GM12801 (cell line): ENCODE results near the gene YPEL1.

Experiments used
- CTCF ChIP-seq: IDR thresholded peaks from one replicate; pipeline ENCODE4 v1.5.1; 2011; ENCODE audit warnings: control low read depth; ENCODE audit not compliant: insufficient read length; ENCODE audit errors: extremely low read depth

YPEL1 gene

DNA sequence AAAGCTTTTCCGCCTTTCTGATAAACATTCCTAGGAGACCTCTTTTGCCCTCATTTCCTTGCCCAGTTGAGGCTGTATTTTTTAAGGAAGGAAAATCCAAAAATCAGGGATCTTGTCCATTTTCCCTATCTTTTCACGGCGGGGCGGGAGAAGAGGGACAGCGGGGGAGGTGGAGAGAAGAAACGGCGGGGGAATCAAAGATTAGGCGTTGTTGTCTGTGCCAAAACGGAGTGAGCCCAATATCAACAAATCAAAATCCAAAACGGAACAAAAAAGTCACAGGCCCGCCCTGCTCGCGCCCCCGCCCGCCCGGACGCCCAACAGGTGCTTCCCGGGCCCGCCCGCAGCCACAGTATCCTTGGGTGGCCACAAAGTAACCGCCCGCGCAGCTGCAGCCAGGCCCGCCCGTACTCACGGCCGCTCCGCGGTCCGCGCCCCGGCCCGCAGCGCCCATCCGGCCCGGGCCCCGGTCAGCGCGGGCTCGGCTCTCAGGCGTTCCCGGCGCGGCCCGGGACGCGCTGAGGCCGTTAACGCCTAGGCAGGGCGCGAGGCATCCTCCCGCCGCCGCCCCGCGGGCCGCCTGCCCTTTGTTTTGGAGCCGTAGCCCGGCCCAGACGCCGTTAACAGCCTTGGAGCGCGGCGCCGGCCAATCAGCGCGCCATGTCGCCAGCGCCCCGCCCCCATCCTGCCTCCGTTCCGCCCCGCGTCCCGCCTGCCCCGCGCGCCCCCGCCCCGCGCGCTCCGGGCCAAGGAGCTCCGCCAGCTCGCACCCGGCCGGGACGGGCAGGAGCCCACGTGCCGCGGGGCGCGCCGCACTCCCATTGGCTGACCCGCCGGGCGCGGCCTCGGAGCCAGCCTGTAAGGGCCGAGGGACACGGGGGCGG is at the start of gene YPEL1:
YPEL1 (minus strand) TSS at position 595 of the 884 bp plus-strand sequence. CDS start 25,050 bp downstream, outside the sequence.
- TF ChIP-seq CTCF: no peak

GRCh38 chr22:21780259-21780658 is 44.7 kb upstream of the YPEL1 start:
- TF ChIP-seq CTCF: no peak

- no peak for TF ChIP-seq CTCF
These were observed 43.9 kb upstream of the YPEL1 start for GRCh38 chr22:21779444-21779843.

DNA sequence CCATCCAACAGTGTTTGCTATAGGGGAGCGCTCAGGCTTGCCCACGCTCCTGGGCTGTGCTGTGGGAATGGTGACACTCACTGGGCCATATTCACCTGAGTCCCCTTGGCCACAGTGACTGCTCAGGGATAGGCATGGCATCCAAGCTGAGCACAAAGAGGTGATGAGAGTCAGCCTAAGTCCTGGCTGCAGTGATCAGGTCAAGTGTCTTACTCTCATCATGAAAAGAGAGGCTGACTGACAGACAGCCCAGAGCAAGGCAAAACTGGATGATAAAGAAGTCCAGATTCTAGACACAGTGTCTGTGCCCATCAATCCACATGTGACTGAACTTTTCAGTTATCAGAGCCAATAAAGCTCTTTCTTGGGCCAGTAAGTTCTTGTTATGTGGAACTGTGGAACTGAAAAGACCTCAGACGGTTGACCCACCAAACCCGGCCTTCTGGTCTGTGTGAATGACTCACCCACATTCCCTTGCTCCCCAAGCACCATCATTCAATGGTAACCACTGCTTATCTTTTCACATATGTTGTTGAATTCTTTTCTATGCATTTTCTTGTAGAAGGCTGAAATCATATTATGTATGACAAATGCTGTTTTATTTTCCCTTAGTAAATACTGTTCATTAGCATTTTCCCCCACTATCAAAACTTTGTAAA is 43.2 kb upstream of the YPEL1 start:
- no peak for TF ChIP-seq CTCF

DNA sequence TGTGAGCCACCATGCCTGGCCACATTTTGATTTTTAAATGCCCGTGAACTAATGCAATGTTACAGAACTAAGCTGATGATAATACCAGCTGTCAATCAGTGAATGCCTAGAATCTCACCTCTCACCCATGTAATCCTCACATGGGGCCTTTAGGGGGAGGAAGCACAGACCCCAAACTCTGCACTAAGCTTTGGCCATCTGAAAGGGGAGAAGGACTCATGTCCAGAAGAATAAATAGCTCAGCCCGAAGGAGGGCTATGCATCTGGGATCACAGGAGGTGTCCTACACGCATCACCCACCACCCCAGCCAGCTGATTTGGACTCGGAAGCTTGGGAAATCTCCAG is 36.0 kb upstream of the YPEL1 start:
- TF ChIP-seq CTCF: no peak

DNA sequence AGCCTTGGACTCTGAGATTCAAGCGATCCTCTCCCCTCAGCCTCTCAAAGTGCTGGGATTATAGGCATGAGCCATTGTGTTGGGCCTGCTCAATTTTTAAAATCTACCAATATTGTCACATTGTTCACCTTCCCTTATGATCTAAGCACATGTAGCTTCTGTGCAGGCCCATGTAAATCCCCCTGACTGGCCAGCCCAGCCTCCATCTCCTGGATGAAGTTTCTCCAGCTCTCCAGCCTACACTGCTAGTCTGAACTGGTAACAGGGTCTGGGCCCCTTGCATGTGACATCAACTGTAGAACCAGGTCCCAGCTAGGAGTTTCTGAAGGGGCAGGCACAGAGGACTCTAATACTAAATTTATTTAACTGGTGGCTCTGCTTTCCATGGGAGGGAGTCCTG is 32.8 kb upstream of the YPEL1 start:
- TF ChIP-seq CTCF: no peak

GRCh38 chr22:21766691-21767462 is 31.3 kb upstream of the YPEL1 start:
- no peak for TF ChIP-seq CTCF
